Panc1 (cell line): ENCODE data around the gene UQCC3. TPM values are rescaled to one million over a fixed set of nuclear protein-coding genes. Genes with fewer than 3 reads are reported as not detected.
"Not testable (repeated sequence)": the region's sequence is repeated elsewhere in the genome, so short reads cannot be mapped to it uniquely, and the experiment has no call there.

Experiments used
- ATAC-seq: fragments of 200-7000 bp; cut with Tn5 transposase; 2 replicates; pipeline ENCODE4 v1.9.1; 2020; ENCODE audit warnings: mild to moderate bottlenecking, moderate library complexity
- BruUV-seq: library from RNA; stranded (reverse); fragments of 400-500 nt; replicated peaks from 2 replicates; lab custom pipeline; 2021; lab: Mats Ljungman, UMichigan
- CTCF ChIA-PET: fragments of 300-600 bp; sonication (Branson Sonifier 250); formaldehyde crosslinking; loops from one replicate; lab custom pipeline; 2022; ENCODE audit warnings: antibody characterized with exemption; lab: Charles Lee
- POLR2A ChIA-PET: fragments of 300-600 bp; sonication (Branson Sonifier 250); formaldehyde crosslinking; loops from one replicate; lab custom pipeline; 2022; ENCODE audit warnings: antibody characterized with exemption; lab: Charles Lee
- DNase-seq: peaks from one replicate; pipeline ENCODE4 v3.0.0-alpha.2; 2010; ENCODE audit warnings: low read depth, low spot score
- H3K27ac ChIP-seq: 2 replicates; pipeline ENCODE4 v1.5.1; 2011; ENCODE audit warnings: mild to moderate bottlenecking, low read length, inconsistent platforms
- H3K27me3 ChIP-seq: fragments of 200-500 bp; sonication (Bioruptor generic); 2 replicates; pipeline ENCODE4 v1.6.0; 2014; ENCODE audit warnings: low read length, inconsistent platforms; ENCODE audit not compliant: control insufficient read depth, insufficient read depth
- H3K36me3 ChIP-seq: fragments of 200-500 bp; sonication (Bioruptor generic); 2 replicates; pipeline ENCODE4 v1.5.1; 2014; ENCODE audit warnings: inconsistent platforms, mild to moderate bottlenecking, low read length, moderate library complexity; ENCODE audit not compliant: control insufficient read depth, insufficient read depth
- H3K4me1 ChIP-seq: 2 replicates; pipeline ENCODE4 v1.5.1; 2011; ENCODE audit warnings: inconsistent platforms, mild to moderate bottlenecking, low read length, moderate library complexity; ENCODE audit not compliant: control insufficient read depth, insufficient read depth
- H3K4me3 ChIP-seq, 2 experiments: 2 replicates each; pipeline ENCODE4 v1.5.1; 2011 to 2012; ENCODE audit warnings: low read depth in 2 of 2, low read length in 2 of 2, mild to moderate bottlenecking in 2 of 2, inconsistent platforms in 1 of 2, moderate library complexity in 1 of 2
- H3K9me3 ChIP-seq: fragments of 200-500 bp; sonication (Bioruptor generic); 2 replicates; pipeline ENCODE4 v1.5.1; 2014; ENCODE audit warnings: low read depth, mild to moderate bottlenecking, inconsistent platforms, low read length, moderate library complexity; ENCODE audit not compliant: control insufficient read depth, insufficient read depth
- POLR2AphosphoS5 ChIP-seq: IDR thresholded peaks from 2 replicates; pipeline ENCODE4 v1.6.1; 2012; ENCODE audit warnings: mild to moderate bottlenecking, low read depth, low read length, moderate library complexity
- SIN3A ChIP-seq: IDR thresholded peaks from 2 replicates; pipeline ENCODE4 v1.6.1; 2012; ENCODE audit warnings: low read depth, mild to moderate bottlenecking, low read length, moderate library complexity, borderline replicate concordance; ENCODE audit not compliant: insufficient read depth
- TCF7L2 ChIP-seq: IDR thresholded peaks from 2 replicates; pipeline ENCODE4 v1.6.1; 2011; ENCODE audit warnings: mild to moderate bottlenecking, low read depth, low read length, inconsistent platforms
- in situ Hi-C: cut with HindIII; loops from 2 replicates; pipeline ENCODE4 v1.10.0; 2016; ENCODE audit warnings: low sequenced_read_pairs, low pct_unique_long_range_greater_than_20kb
- intact Hi-C: fragments of 100-400 bp; cut with micrococcal nuclease; formaldehyde crosslinking; loops from one replicate; pipeline ENCODE4 v1.10.0; 2022; ENCODE audit not compliant: unreplicated experiment
- total RNA-seq: library from RNA; stranded (reverse); gene quantifications from one replicate; pipeline ENCODE4 v1.2.1, GENCODE V29; 2021; ENCODE audit not compliant: unreplicated experiment
- TF ChIP-seq, protein P1 (sequence below): fragments of 450-650 bp; IDR thresholded peaks from 2 replicates; pipeline ENCODE4 v1.5.1; 2017; ENCODE audit warnings: mild to moderate bottlenecking
- TF ChIP-seq, protein P2 (sequence below), 2 experiments: IDR thresholded peaks; 2 replicates each; pipeline ENCODE4 v1.6.1; 2011 to 2012; ENCODE audit warnings: low read depth in 2 of 2, control low read depth in 1 of 2, low read length in 1 of 2, mild to moderate bottlenecking in 1 of 2, moderate library complexity in 1 of 2; ENCODE audit not compliant: insufficient read depth in 1 of 2

Gene UQCC3
- total RNA-seq, 1 experiment from 2014 or later: 7.4 TPM

DNA sequence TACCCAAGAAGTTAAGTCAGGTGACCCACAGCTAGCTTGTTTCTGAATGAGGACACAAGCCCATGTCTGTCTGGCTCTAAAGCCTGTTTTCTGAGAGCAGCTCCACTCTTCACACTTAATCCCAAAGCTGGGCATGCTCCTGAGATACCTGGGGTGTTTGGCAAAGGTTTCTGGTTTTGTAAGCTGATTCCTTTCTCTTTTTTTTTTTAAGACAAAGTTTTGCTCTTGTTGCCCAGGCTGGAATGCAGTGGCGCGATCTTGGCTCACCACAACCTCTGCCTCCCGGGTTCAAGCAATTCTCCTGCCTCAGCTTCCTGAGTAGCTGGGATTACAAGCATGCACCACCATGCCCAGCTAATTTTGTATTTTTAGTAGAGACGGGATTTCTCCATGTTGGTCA is 22.2 kb downstream of the UQCC3 start:
- intact Hi-C loops, POLR2A ChIA-PET, in situ Hi-C loops: not testable (repeated sequence)

DNA sequence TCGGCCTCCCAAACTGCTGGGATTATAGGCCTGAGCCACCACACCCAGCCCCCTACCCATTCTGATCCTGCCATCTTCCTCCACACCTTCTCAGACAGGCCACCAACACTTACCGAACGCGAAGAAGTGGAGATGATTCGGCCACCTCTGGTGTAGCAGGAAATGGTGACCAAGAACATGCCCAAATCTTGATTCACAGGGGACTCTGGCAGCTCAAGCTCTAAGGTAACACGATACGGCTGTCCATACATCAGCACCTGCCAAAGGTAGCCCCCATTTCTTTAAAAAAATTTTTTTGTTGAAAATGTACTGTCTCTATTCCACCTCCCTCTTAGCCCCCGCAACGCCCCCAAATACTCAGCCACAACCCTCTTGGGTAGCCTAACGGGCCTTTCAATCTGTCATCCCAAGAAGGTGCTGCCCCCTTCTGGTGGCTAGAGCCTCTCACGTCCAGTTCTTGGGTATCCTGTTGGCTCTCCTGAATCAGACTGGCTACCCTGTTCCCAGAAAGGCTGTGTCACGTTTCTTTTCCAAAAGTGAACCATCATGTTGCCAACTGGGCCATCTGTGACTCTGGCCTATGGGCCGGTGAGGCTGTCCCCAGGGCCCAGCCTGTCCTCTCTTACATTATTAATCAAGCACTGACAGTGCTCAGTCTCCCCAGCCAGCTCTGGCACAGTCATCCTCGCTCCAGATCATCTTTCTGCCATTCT is 23.1 kb downstream of the UQCC3 start:
- ChIA-PET POLR2A (interaction anchor here (0.6 kb wide), 1 partner anchor 136 kb away, joined by 3 read pairs; no protein-coding TSS in a partner anchor), CTCF (interaction anchor here (0.7 kb wide), 1 partner anchor 76 kb away, joined by 6 read pairs; no protein-coding TSS in a partner anchor)
- BruUV-seq: no TSS peak
- no peaks in the 10 kb centered on the region for H3K27me3 ChIP-seq
- in situ Hi-C loops: no loop called here
- no peaks in the 10 kb centered on the region for H3K9me3 ChIP-seq
- no peaks in the 10 kb centered on the region for H3K4me1 ChIP-seq
- intact Hi-C loops: no loop called here
- no peak overlapping the region for H3K4me3 ChIP-seq
- TF ChIP-seq, protein P1, sequence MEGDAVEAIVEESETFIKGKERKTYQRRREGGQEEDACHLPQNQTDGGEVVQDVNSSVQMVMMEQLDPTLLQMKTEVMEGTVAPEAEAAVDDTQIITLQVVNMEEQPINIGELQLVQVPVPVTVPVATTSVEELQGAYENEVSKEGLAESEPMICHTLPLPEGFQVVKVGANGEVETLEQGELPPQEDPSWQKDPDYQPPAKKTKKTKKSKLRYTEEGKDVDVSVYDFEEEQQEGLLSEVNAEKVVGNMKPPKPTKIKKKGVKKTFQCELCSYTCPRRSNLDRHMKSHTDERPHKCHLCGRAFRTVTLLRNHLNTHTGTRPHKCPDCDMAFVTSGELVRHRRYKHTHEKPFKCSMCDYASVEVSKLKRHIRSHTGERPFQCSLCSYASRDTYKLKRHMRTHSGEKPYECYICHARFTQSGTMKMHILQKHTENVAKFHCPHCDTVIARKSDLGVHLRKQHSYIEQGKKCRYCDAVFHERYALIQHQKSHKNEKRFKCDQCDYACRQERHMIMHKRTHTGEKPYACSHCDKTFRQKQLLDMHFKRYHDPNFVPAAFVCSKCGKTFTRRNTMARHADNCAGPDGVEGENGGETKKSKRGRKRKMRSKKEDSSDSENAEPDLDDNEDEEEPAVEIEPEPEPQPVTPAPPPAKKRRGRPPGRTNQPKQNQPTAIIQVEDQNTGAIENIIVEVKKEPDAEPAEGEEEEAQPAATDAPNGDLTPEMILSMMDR: peak; percentile 90
- no peak for TF ChIP-seq SIN3A
- no peaks in the 10 kb centered on the region for H3K36me3 ChIP-seq
- H3K27ac ChIP-seq: no peak overlapping the region
- ATAC-seq (peak; percentile 85), DNase-seq (peak; percentile 46)

More for the DNA sequence above, 22.2 kb downstream of the UQCC3 start:
- H3K27me3 ChIP-seq, H3K4me3 ChIP-seq, ATAC-seq, H3K4me1 ChIP-seq, H3K27ac ChIP-seq, H3K9me3 ChIP-seq, H3K36me3 ChIP-seq, BruUV-seq, DNase-seq: not testable (repeated sequence)
- CTCF ChIA-PET: interaction anchor here (0.7 kb wide), 1 partner anchor 16 kb away, joined by 4 read pairs; no protein-coding TSS in a partner anchor

DNA sequence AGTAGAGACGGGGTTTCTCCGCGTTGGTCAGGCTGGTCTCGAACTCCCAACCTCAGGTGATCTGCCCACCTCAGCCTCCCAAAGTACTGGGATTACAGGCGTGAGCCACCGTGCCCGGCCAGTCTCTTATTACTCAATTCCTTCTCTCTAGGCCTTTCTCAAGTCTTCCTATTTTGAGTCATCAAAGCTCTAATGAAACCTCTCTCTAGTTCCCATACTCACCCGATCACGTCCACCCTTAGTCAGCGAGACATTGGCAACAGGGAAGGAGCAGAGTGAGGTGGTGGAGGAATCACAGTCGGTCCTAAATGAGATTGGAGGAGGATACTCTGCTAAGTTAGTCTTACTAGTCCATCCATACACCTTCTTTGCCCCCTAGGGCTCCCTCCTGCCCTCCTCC is 30.8 kb downstream of the UQCC3 start:
- no peak for ATAC-seq
- ChIA-PET CTCF (no interaction called here), POLR2A (interaction anchor here (0.5 to 1.0 kb wide), 2 partner anchors 52 to 103 kb away, joined by 3 read pairs; partner anchors contain the start of gene ZBTB3)

DNA sequence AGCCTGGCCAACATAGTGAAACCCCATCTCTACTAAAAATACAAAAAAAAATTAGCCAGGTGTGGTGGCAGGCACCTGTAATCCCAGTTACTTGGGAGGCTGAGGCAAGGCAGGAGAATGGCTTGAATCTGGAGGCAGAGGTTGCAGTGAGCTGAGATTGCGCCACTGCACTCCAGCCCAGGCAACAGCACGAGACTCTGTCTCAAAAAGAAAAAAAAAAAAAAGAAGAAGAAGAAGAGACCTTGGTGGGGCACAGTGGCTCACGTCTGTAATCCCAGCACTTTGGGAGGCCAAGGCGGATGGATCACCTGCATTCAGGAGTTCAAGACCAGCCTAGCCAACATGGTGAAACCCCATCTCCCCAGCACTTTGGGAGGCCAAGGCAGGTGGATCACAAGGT is 32.4 kb downstream of the UQCC3 start:
- H3K4me3 ChIP-seq, DNase-seq, H3K36me3 ChIP-seq, H3K27me3 ChIP-seq, intact Hi-C loops, H3K9me3 ChIP-seq, ATAC-seq, in situ Hi-C loops, BruUV-seq, H3K27ac ChIP-seq: not testable (repeated sequence)
- ChIA-PET CTCF (interaction anchor here (0.6 kb wide), 1 partner anchor 44 kb away, joined by 6 read pairs; no protein-coding TSS in a partner anchor), POLR2A (interaction anchor here (0.6 kb wide), 2 partner anchors 20 to 161 kb away, joined by 6 to 13 read pairs; no protein-coding TSS in a partner anchor)
- H3K4me1 ChIP-seq: peaks cover 17% of the 10 kb centered on the region

More for the DNA sequence above, 30.8 kb downstream of the UQCC3 start:
- in situ Hi-C loops: no loop called here
- Histone ChIP-seq H3K4me1 (peaks cover 15% of the 10 kb centered on the region), H3K27me3 (no peaks in the 10 kb centered on the region), H3K4me3 (no peak overlapping the region), H3K27ac (no peak overlapping the region), H3K9me3 (no peaks in the 10 kb centered on the region), H3K36me3 (no peaks in the 10 kb centered on the region; the same call in 1 of the 2 replicates)
- intact Hi-C loops: no loop called here
- TF ChIP-seq, protein P1: no peak
- TF ChIP-seq, protein P2, sequence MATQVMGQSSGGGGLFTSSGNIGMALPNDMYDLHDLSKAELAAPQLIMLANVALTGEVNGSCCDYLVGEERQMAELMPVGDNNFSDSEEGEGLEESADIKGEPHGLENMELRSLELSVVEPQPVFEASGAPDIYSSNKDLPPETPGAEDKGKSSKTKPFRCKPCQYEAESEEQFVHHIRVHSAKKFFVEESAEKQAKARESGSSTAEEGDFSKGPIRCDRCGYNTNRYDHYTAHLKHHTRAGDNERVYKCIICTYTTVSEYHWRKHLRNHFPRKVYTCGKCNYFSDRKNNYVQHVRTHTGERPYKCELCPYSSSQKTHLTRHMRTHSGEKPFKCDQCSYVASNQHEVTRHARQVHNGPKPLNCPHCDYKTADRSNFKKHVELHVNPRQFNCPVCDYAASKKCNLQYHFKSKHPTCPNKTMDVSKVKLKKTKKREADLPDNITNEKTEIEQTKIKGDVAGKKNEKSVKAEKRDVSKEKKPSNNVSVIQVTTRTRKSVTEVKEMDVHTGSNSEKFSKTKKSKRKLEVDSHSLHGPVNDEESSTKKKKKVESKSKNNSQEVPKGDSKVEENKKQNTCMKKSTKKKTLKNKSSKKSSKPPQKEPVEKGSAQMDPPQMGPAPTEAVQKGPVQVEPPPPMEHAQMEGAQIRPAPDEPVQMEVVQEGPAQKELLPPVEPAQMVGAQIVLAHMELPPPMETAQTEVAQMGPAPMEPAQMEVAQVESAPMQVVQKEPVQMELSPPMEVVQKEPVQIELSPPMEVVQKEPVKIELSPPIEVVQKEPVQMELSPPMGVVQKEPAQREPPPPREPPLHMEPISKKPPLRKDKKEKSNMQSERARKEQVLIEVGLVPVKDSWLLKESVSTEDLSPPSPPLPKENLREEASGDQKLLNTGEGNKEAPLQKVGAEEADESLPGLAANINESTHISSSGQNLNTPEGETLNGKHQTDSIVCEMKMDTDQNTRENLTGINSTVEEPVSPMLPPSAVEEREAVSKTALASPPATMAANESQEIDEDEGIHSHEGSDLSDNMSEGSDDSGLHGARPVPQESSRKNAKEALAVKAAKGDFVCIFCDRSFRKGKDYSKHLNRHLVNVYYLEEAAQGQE (IDR thresholded peaks at IDR 0.05; ENCODE audit: insufficient read depth in 1 of 2, low read depth in 2 of 2, low read length in 1 of 2): no peak
- TF ChIP-seq TCF7L2 (no peak), POLR2AphosphoS5 (no peak), SIN3A (no peak)
- no peak for DNase-seq
- BruUV-seq: no TSS peak
